CD4-positive, alpha-beta T cell (primary cell): ENCODE data around the gene ARHGEF10L. TPM values are rescaled to one million over a fixed set of nuclear protein-coding genes. Genes with fewer than 3 reads are reported as not detected.

Experiments used
- ATAC-seq: fragments of 200-7000 bp; cut with Tn5 transposase; one replicate; pipeline ENCODE4 v1.10.0; 2022; ENCODE audit warnings: mild to moderate bottlenecking; ENCODE audit not compliant: poor library complexity
- CTCF ChIA-PET: fragments of 350-600 bp; sonication (Branson Sonifier 250); formaldehyde crosslinking; loops from one replicate; lab custom pipeline; 2021; ENCODE audit warnings: antibody characterized with exemption, inconsistent platforms; lab: Charles Lee
- POLR2A ChIA-PET: fragments of 350-600 bp; sonication (Branson Sonifier 250); formaldehyde crosslinking; loops from one replicate; lab custom pipeline; 2021; ENCODE audit warnings: antibody characterized with exemption, inconsistent platforms; lab: Charles Lee
- DNase-seq, 14 experiments: peaks; one replicate each; pipeline ENCODE4 v3.0.0-alpha.2; 2013 to 2020; ENCODE audit warnings: mixed read lengths in 2 of 14
- H3K27ac ChIP-seq, 2 donors: one replicate each; pipeline versions ENCODE4 v1.5.1 to v1.7.0; 2013; ENCODE audit warnings: low read length in 2 of 2, low read depth in 1 of 2, mild to moderate bottlenecking in 1 of 2
- H3K27me3 ChIP-seq, 2 experiments: 1 replicate in 1 of 2; 2 replicates in 1 of 2; pipeline versions ENCODE4 v1.6.1 to v1.7.0; 2013; ENCODE audit warnings: low read length in 2 of 2, control low read depth in 1 of 2, mild to moderate bottlenecking in 1 of 2, moderate library complexity in 1 of 2; ENCODE audit not compliant: insufficient read depth in 2 of 2, control insufficient read depth in 1 of 2
- H3K36me3 ChIP-seq: one replicate; pipeline ENCODE4 v1.6.1; 2013; ENCODE audit warnings: low read length, control low read depth; ENCODE audit not compliant: insufficient read depth
- H3K4me1 ChIP-seq: one replicate; pipeline ENCODE4 v1.6.1; 2013; ENCODE audit warnings: low read length, control low read depth; ENCODE audit not compliant: insufficient read depth
- H3K4me3 ChIP-seq: one replicate; pipeline ENCODE4 v1.5.1; 2013; ENCODE audit warnings: mild to moderate bottlenecking, low read length, moderate library complexity
- H3K9me3 ChIP-seq, 2 experiments: 1 replicate in 1 of 2; 2 replicates in 1 of 2; pipeline versions ENCODE4 v1.6.1 to v1.7.0; 2013; ENCODE audit warnings: low read length in 2 of 2, mild to moderate bottlenecking in 2 of 2, control low read depth in 1 of 2, moderate library complexity in 1 of 2; ENCODE audit not compliant: control insufficient read depth in 1 of 2, insufficient read depth in 1 of 2
- H3K27ac Mint-ChIP-seq: one replicate; pipeline ENCODE4 v1.8.0; 2020; ENCODE audit warnings: mixed read lengths
- H3K27me3 Mint-ChIP-seq: one replicate; pipeline ENCODE4 v1.8.0; 2021; ENCODE audit warnings: mixed read lengths
- H3K36me3 Mint-ChIP-seq: one replicate; pipeline ENCODE4 v1.8.0; 2021; ENCODE audit warnings: low read depth, mixed read lengths
- H3K4me1 Mint-ChIP-seq: one replicate; pipeline ENCODE4 v1.8.0; 2021; ENCODE audit warnings: low read depth, mixed read lengths
- H3K4me3 Mint-ChIP-seq: one replicate; pipeline ENCODE4 v1.8.0; 2020; ENCODE audit warnings: mild to moderate bottlenecking, mixed read lengths
- H3K9me3 Mint-ChIP-seq: one replicate; pipeline ENCODE4 v1.8.0; 2020; ENCODE audit warnings: mixed read lengths
- intact Hi-C, 2 experiments: fragments of 100-400 bp; cut with DNase I in 1 of 2; cut with micrococcal nuclease in 1 of 2; formaldehyde crosslinking; loops; one replicate each; pipeline versions ENCODE4 v1.15.1 to v1.9.0; 2023 to 2025; cut with DNase I, micrococcal nuclease
- total RNA-seq, 174 experiments: library from RNA in 2 of 174; stranded (reverse) in 2 of 174; gene quantifications; one replicate each; pipeline ENCODE4 v1.2.3 and lab custom pipeline; 2021 to 2026
- TF ChIP-seq, protein P1 (sequence below): fragments of 200-600 bp; IDR thresholded peaks from one replicate; pipeline ENCODE4 v1.8.0; 2022; ENCODE audit warnings: antibody characterized with exemption, mild to moderate bottlenecking

The ARHGEF10L gene
- total RNA-seq, 2 experiments from 2014 or later, result 0.11 to 0.22 TPM

DNA sequence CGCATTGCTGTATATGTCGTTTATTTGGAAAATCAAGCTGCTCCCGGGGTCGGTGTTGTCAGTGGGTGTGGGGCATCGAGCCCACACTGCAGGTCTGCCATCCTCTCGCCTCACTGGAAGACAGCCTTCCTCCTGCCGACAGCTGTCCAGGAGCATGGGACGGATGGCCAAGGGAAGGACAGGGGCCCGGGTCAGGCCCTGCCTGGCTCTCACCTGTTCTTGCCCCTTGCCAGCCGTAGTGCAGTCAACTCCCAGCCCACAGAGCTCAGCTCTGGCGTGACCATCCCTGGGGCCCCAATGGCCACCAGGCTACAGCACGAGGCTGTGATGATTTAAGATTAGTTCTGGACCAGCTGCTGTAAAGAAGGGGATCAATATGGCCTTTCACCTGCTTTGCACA is 128.7 kb downstream of the ARHGEF10L start:
- Histone ChIP-seq H3K36me3 (no peaks in the 10 kb centered on the region), H3K27me3 (no peaks in the 10 kb centered on the region), H3K4me3 (no peak overlapping the region), H3K4me1 (no peaks in the 10 kb centered on the region), H3K9me3 (no peaks in the 10 kb centered on the region), H3K27ac (no peak overlapping the region)
- no peak for ATAC-seq
- Mint-ChIP-seq H3K27me3 (no peaks in the 10 kb centered on the region), H3K4me1 (no peaks in the 10 kb centered on the region), H3K36me3 (no peaks in the 10 kb centered on the region), H3K27ac (no peak overlapping the region), H3K9me3 (no peaks in the 10 kb centered on the region), H3K4me3 (no peak overlapping the region)
- ChIA-PET CTCF (no interaction called here), POLR2A (no interaction called here)
- DNase-seq, result no peak
- intact Hi-C loops, result no loop called here
- TF ChIP-seq, protein P1, sequence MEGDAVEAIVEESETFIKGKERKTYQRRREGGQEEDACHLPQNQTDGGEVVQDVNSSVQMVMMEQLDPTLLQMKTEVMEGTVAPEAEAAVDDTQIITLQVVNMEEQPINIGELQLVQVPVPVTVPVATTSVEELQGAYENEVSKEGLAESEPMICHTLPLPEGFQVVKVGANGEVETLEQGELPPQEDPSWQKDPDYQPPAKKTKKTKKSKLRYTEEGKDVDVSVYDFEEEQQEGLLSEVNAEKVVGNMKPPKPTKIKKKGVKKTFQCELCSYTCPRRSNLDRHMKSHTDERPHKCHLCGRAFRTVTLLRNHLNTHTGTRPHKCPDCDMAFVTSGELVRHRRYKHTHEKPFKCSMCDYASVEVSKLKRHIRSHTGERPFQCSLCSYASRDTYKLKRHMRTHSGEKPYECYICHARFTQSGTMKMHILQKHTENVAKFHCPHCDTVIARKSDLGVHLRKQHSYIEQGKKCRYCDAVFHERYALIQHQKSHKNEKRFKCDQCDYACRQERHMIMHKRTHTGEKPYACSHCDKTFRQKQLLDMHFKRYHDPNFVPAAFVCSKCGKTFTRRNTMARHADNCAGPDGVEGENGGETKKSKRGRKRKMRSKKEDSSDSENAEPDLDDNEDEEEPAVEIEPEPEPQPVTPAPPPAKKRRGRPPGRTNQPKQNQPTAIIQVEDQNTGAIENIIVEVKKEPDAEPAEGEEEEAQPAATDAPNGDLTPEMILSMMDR, result no peak

DNA sequence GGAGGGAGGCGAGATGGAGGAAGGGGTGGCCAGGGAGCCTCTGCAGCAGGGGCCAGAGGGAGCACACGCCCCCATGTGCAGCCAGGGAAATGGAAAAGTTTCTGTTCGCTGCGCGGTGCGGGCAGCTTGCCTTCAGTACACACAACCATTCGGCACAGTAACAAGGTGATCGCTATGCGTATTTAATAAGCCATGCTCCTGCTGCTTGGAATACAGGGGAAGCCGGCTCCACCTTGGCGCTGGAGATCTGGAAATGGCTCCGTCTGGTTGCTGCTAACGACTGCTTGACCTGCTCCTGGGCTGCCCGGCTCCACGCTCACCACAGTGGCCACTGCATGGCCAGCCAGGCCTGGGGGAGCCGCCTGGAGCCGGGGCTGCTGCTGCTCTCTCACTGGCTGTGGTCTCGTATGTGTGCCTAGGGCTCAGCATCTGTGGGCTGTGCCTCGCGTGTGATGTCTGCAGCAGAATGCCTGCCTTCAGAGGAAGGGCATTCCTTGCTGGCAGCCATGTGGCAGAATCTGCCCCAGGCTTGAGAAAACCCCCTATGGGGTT is 129.2 kb downstream of the ARHGEF10L start:
- no peak overlapping the region for H3K4me3 Mint-ChIP-seq
- H3K9me3 Mint-ChIP-seq, result no peaks in the 10 kb centered on the region
- H3K36me3 Mint-ChIP-seq, result no peaks in the 10 kb centered on the region
- Histone ChIP-seq H3K9me3 (no peaks in the 10 kb centered on the region), H3K4me1 (no peaks in the 10 kb centered on the region), H3K36me3 (no peaks in the 10 kb centered on the region), H3K4me3 (no peak overlapping the region), H3K27ac (no peak overlapping the region), H3K27me3 (no peaks in the 10 kb centered on the region)
- CTCF ChIA-PET, result no interaction called here
- POLR2A ChIA-PET, result no interaction called here
- H3K4me1 Mint-ChIP-seq, result no peaks in the 10 kb centered on the region
- no peak for ATAC-seq
- no peak overlapping the region for H3K27ac Mint-ChIP-seq
- no peak for DNase-seq
- intact Hi-C loops, result no loop called here
- TF ChIP-seq, protein P1, result no peak
- no peaks in the 10 kb centered on the region for H3K27me3 Mint-ChIP-seq

DNA sequence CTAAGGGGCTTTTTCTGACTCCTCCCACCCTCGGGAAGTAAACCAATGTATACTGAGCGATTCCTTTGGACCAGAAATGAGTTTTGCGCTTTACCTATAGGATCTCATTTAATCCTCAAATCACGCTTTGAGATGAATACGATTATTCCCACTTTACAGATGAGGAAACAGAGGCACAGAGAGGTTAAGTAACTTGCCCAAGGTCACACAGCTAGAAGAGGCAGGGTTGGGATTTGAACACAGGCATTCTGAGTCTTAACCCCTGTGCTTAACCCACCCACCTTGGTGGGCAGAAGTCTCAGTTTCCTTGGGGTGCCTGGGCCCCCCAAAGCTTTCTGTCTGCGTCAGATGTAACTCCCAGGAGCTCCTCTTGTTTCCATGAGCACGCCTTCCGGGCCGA is 129.8 kb downstream of the ARHGEF10L start:
- DNase-seq (no peak), ATAC-seq (no peak)
- Mint-ChIP-seq H3K4me1 (no peaks in the 10 kb centered on the region), H3K36me3 (no peaks in the 10 kb centered on the region), H3K27me3 (peaks cover 4% of the 10 kb centered on the region), H3K4me3 (no peak overlapping the region), H3K27ac (no peak overlapping the region), H3K9me3 (no peaks in the 10 kb centered on the region)
- Histone ChIP-seq H3K27ac (no peak overlapping the region), H3K4me1 (no peaks in the 10 kb centered on the region), H3K36me3 (no peaks in the 10 kb centered on the region), H3K4me3 (no peak overlapping the region), H3K27me3 (no peaks in the 10 kb centered on the region), H3K9me3 (no peaks in the 10 kb centered on the region)
- POLR2A ChIA-PET, result no interaction called here
- TF ChIP-seq, protein P1, result no peak
- CTCF ChIA-PET, result no interaction called here
- intact Hi-C loops, result no loop called here
